ENCODE results near the gene UBE2V1. TPM values are rescaled to one million over a fixed set of nuclear protein-coding genes. Genes with fewer than 3 reads are reported as not detected.

UBE2V1 gene
- total RNA-seq, 1 experiment from 2014 or later, result 119 TPM

DNA sequence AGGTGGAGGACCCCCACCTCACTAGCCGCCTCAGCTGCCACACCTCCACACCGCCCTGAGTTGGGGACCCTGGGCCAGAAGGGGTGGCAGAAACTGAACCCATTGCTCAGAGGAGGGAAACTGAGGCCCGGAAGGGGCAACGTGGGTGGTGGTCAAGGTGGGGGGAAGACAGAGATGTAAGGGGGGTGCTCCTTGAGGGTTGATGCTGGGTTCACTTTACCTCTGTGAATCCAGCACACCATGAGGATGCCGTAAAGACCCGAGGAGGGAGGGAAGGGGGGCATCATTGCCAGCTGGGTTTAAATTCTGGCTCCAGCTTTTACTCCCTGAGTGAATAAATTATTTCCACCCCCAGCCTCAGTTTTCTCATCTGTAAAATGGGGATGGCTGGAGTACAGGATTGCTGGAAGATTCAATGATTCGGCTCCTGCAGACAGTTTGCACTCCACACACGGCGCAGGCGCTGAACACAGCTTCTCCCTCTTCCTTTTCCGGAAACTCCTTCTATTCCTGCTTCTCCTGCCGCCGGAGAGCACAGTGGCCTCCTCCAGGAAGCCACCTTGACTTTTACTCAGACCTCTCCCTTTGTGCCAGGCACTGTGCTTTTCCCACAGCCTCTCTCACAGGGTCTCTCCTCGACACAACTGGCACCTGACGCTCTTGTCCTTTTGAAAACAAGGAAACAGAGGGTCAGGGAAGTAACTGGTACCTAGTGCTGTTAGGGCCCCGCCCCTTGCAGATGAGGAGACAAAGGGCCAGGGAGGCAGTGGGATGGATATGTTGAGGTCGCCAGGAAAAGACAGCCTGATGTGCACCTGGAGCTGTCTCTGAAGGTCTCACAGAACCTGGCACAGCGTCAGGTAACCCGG is 59.4 kb downstream of the UBE2V1 start:
- Histone ChIP-seq H2AFZ (ENCODE audit: low read length) (peak overlapping the region; percentile 52), H3K4me3 (ENCODE audit: low read length) (peak overlapping the region; percentile 33; the same call in 1 of the 2 replicates), H3K79me2 (ENCODE audit: low read length) (no peaks in the 10 kb centered on the region), H3K9me3 (ENCODE audit: low read length) (no peaks in the 10 kb centered on the region), H3F3A (ENCODE audit: low read length, unreplicated experiment) (no peaks in the 10 kb centered on the region), H3K36me3 (ENCODE audit: low read depth, low read length) (no peaks in the 10 kb centered on the region), H3K9me2 (replicated peaks; ENCODE audit: low read length) (no peaks in the 10 kb centered on the region), H4K20me1 (ENCODE audit: low read length) (no peaks in the 10 kb centered on the region), H3K4me2 (ENCODE audit: low read length) (peak overlapping the region; percentile 45), H3K27ac (ENCODE audit: low read length) (no peak overlapping the region), H3K4me1 (ENCODE audit: insufficient read depth, low read length) (peaks cover 5% of the 10 kb centered on the region; the same call in 1 of the 2 replicates), H3K27me3 (ENCODE audit: low read length) (no peaks in the 10 kb centered on the region), H3K9ac (ENCODE audit: low read length) (no peak overlapping the region)
- no peak for TF ChIP-seq CTCF (conservative IDR thresholded peaks at IDR 0.05; ENCODE audit: low read depth, low read length)
- TF ChIP-seq EZH2phosphoT487 (IDR thresholded peaks at IDR 0.05; ENCODE audit: borderline replicate concordance, low read length), result no peak
- TF ChIP-seq EZH2 (IDR thresholded peaks at IDR 0.05; ENCODE audit: low read length, unreplicated experiment), result no peak
- DNase-seq (no peak), ATAC-seq (peak; percentile 28; the same call in 1 of the 2 replicates)
- intact Hi-C loops (cut with micrococcal nuclease), result no loop called here
- POLR2A ChIA-PET (ENCODE audit: unreplicated experiment), result no interaction called here
- CTCF ChIA-PET, result no interaction called here
- no TSS peak for BruUV-seq (replicated peaks)

- Histone ChIP-seq H3K27me3 (ENCODE audit: low read length) (no peaks in the 10 kb centered on the region), H3K9me3 (ENCODE audit: low read length) (no peaks in the 10 kb centered on the region), H3K27ac (ENCODE audit: low read length) (no peak overlapping the region), H3K4me1 (ENCODE audit: insufficient read depth, low read length) (peaks cover 5% of the 10 kb centered on the region; the same call in 1 of the 2 replicates), H3K4me2 (ENCODE audit: low read length) (no peak overlapping the region), H3K79me2 (ENCODE audit: low read length) (no peaks in the 10 kb centered on the region), H3K4me3 (ENCODE audit: low read length) (no peak overlapping the region), H3K9ac (ENCODE audit: low read length) (no peak overlapping the region), H3K36me3 (ENCODE audit: low read depth, low read length) (no peaks in the 10 kb centered on the region), H4K20me1 (ENCODE audit: low read length) (no peaks in the 10 kb centered on the region), H3K9me2 (replicated peaks; ENCODE audit: low read length) (no peaks in the 10 kb centered on the region), H2AFZ (ENCODE audit: low read length) (no peak overlapping the region), H3F3A (ENCODE audit: low read length, unreplicated experiment) (no peaks in the 10 kb centered on the region)
- BruUV-seq (replicated peaks), result no TSS peak
- ATAC-seq (no peak), DNase-seq (no peak)
- TF ChIP-seq EZH2 (IDR thresholded peaks at IDR 0.05; ENCODE audit: low read length, unreplicated experiment), result no peak
- TF ChIP-seq EZH2phosphoT487 (IDR thresholded peaks at IDR 0.05; ENCODE audit: borderline replicate concordance, low read length), result no peak
- no peak for TF ChIP-seq CTCF (conservative IDR thresholded peaks at IDR 0.05; ENCODE audit: low read depth, low read length)
- ChIA-PET CTCF (no interaction called here), POLR2A (ENCODE audit: unreplicated experiment) (no interaction called here)
- intact Hi-C loops (cut with micrococcal nuclease), result no loop called here
These were observed 60.2 kb downstream of the UBE2V1 start for GRCh38 chr20:50052550-50053361.
